RWPE2 (cell line): Measurements from ENCODE around the gene KRT13.

Experiments
- ATAC-seq: fragments of 200-7000 bp; cut with Tn5 transposase; 3 replicates; pipeline ENCODE4 v1.9.1; 2021; ENCODE audit warnings: low read depth
- DNase-seq: peaks from one replicate; pipeline ENCODE4 v3.0.0-alpha.2; 2020; ENCODE audit warnings: low spot score
- H3K27ac ChIP-seq: fragments of 450-650 bp; 2 replicates; pipeline ENCODE4 v1.5.1; 2017; ENCODE audit warnings: mild to moderate bottlenecking; ENCODE audit not compliant: poor library complexity, severe bottlenecking
- H3K27me3 ChIP-seq: fragments of 250-450 bp; sonication (Bioruptor Pico); 2 replicates; pipeline ENCODE4 v1.5.1; 2021; ENCODE audit warnings: mild to moderate bottlenecking, moderate library complexity; ENCODE audit not compliant: insufficient read depth, poor library complexity, severe bottlenecking
- H3K36me3 ChIP-seq: fragments of 250-450 bp; sonication (Bioruptor Pico); 2 replicates; pipeline ENCODE4 v1.5.1; 2020; ENCODE audit warnings: low read depth, mild to moderate bottlenecking, moderate library complexity
- H3K4me1 ChIP-seq: fragments of 250-450 bp; sonication (Bioruptor Pico); 2 replicates; pipeline ENCODE4 v1.5.1; 2021; ENCODE audit warnings: mild to moderate bottlenecking, moderate library complexity; ENCODE audit not compliant: insufficient read depth, poor library complexity, severe bottlenecking
- H3K4me3 ChIP-seq: fragments of 250-450 bp; sonication (Bioruptor Pico); 2 replicates; pipeline ENCODE4 v1.5.1; 2021; ENCODE audit warnings: mild to moderate bottlenecking, moderate library complexity; ENCODE audit not compliant: severe bottlenecking
- H3K9me3 ChIP-seq: fragments of 250-450 bp; sonication (Bioruptor Pico); 2 replicates; pipeline ENCODE4 v1.5.1; 2021; ENCODE audit warnings: mild to moderate bottlenecking, moderate library complexity; ENCODE audit not compliant: severe bottlenecking
- CTCF ChIP-seq: fragments of 450-650 bp; IDR thresholded peaks from one replicate; pipeline ENCODE4 v1.5.1; 2017; ENCODE audit warnings: mild to moderate bottlenecking, moderate library complexity; ENCODE audit not compliant: poor library complexity, severe bottlenecking

KRT13 gene

GRCh38 chr17:41486809-41487530, 18.4 kb downstream of the KRT13 start:
- no peak for ATAC-seq
- no peak for TF ChIP-seq CTCF
- Histone ChIP-seq H3K9me3 (no peaks in the 10 kb centered on the region), H3K4me3 (no peak overlapping the region), H3K27ac (no peak overlapping the region), H3K27me3 (no peaks in the 10 kb centered on the region), H3K36me3 (no peaks in the 10 kb centered on the region), H3K4me1 (no peaks in the 10 kb centered on the region)
- no peak for DNase-seq

GRCh38 chr17:41486316-41486715, 19.1 kb downstream of the KRT13 start:
- H3K36me3 ChIP-seq: no peaks in the 10 kb centered on the region
- no peak overlapping the region for H3K4me3 ChIP-seq
- DNase-seq: no peak
- ATAC-seq: no peak
- H3K4me1 ChIP-seq: no peaks in the 10 kb centered on the region
- no peaks in the 10 kb centered on the region for H3K9me3 ChIP-seq
- TF ChIP-seq CTCF: no peak
- H3K27me3 ChIP-seq: no peaks in the 10 kb centered on the region
- H3K27ac ChIP-seq: no peak overlapping the region

GRCh38 chr17:41484920-41485904, 20.2 kb downstream of the KRT13 start:
- H3K4me3 ChIP-seq: no peak overlapping the region
- no peak for TF ChIP-seq CTCF
- H3K4me1 ChIP-seq: no peaks in the 10 kb centered on the region
- ATAC-seq: no peak
- H3K9me3 ChIP-seq: no peaks in the 10 kb centered on the region
- H3K27ac ChIP-seq: no peak overlapping the region
- no peaks in the 10 kb centered on the region for H3K36me3 ChIP-seq
- no peak for DNase-seq
- H3K27me3 ChIP-seq: no peaks in the 10 kb centered on the region

- Histone ChIP-seq H3K4me3 (no peak overlapping the region), H3K27me3 (no peaks in the 10 kb centered on the region), H3K9me3 (no peaks in the 10 kb centered on the region), H3K27ac (no peak overlapping the region), H3K36me3 (no peaks in the 10 kb centered on the region), H3K4me1 (no peaks in the 10 kb centered on the region)
- DNase-seq (no peak), ATAC-seq (no peak)
- TF ChIP-seq CTCF: no peak
These were observed 21.2 kb downstream of the KRT13 start for GRCh38 chr17:41483991-41484826.
